Cardiac fibroblast (primary cell): ENCODE results near the gene DEGS1.
A peak's percentile ranks its signal among the peaks of the same experiment; 100 is the strongest.

Experiments
- DNase-seq, 2 donors: peaks; one replicate each; pipeline versions ENCODE4 v3.0.0 to v3.0.0-alpha.2; 2010; ENCODE audit warnings: low read depth in 2 of 2
- H3K4me3 ChIP-seq, 2 donors: replicated peaks in 1 of 2; 1 replicate in 1 of 2; 2 replicates in 1 of 2; pipeline ENCODE4 v1.5.1; 2011; ENCODE audit warnings: low read depth in 2 of 2, low read length in 2 of 2, mild to moderate bottlenecking in 2 of 2, moderate library complexity in 1 of 2
- TF ChIP-seq, protein P1 (sequence below): IDR thresholded peaks from one replicate; pipeline ENCODE4 v1.5.1; 2011; ENCODE audit warnings: low read depth, mild to moderate bottlenecking, low read length, inconsistent platforms

DEGS1 gene

DNA sequence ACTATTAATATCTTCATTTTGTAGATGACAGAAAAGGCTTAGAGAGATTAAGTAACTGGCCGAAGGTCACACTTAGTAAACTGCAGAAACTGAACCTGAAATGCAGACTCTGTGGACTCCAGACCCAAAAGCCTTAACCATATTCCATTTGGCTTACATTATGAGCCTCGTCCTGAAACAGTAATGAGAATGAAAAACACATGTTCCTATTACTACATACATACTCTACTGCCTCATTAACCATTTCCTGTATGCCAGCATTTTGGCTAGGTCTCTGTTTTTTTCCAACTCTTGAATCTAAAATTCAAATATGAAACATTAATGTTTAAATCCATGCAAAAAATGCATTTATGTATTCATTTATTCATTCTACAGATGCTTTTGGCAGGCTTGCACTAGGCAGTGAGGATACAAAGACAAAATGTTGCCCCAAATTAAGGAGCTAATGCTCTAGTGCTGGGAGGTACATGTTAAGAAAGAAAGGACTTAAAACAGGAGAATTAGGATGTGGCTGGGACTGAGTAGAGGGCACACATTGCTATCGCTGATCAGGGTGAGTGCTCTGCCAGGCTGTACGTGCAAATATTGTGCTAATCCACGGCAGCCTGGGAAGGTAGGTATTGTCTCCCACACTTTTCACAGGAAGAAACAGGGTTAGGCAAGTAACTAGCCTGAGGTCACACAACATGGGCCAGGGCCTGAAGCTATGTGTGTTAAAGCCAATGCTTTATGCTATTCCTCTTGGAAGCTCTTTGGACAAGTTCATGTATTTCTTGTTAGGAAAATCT is 14.0 kb downstream of the DEGS1 start:
- no peak for DNase-seq
- no peak overlapping the region for H3K4me3 ChIP-seq
- TF ChIP-seq, protein P1, sequence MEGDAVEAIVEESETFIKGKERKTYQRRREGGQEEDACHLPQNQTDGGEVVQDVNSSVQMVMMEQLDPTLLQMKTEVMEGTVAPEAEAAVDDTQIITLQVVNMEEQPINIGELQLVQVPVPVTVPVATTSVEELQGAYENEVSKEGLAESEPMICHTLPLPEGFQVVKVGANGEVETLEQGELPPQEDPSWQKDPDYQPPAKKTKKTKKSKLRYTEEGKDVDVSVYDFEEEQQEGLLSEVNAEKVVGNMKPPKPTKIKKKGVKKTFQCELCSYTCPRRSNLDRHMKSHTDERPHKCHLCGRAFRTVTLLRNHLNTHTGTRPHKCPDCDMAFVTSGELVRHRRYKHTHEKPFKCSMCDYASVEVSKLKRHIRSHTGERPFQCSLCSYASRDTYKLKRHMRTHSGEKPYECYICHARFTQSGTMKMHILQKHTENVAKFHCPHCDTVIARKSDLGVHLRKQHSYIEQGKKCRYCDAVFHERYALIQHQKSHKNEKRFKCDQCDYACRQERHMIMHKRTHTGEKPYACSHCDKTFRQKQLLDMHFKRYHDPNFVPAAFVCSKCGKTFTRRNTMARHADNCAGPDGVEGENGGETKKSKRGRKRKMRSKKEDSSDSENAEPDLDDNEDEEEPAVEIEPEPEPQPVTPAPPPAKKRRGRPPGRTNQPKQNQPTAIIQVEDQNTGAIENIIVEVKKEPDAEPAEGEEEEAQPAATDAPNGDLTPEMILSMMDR = no peak

- TF ChIP-seq, protein P1 = no peak
- DNase-seq = no peak
- no peak overlapping the region for H3K4me3 ChIP-seq
Measured at GRCh38 chr1:224198572-224198971, 15.5 kb downstream of the DEGS1 start.

DNA sequence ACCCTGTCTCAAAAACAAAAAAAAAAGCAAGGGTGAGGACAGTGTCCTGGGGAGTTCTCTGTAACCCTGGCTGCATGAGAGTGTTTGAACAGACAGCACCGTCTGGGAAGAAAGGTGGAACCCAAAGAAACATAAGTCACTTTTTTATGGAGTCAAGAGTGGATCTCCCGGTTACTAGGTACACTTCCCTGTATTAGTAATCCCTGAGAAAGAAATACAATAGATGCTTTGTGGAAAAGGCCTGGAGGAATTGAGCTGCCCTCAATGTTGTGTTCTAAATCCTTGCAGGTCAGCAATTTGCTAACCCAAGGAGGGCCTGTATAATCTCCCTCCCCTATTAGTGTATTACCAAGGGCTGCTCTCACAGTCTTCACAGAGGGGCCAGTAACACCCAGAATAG is 16.6 kb downstream of the DEGS1 start:
- H3K4me3 ChIP-seq = no peak overlapping the region
- DNase-seq = no peak
- TF ChIP-seq, protein P1 = no peak

DNA sequence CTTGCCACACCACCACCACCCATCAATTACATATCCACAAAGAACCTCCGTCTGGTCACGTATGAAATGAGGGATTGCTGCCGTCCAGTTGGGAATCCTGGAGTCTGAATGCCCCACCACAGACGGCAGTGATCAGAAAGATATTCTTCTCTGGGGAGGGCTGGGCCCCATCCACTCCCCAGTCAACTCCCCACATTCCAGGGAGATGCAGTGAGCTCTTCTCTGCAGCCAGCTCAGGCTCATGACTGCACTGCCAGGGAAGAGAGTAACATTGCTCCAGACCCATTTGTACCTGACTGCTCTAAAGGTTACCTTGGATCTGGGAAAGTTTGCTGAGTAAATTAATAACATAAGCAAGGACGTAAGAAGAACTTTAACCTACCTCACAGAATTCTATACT is 18.3 kb downstream of the DEGS1 start:
- H3K4me3 ChIP-seq = no peak overlapping the region
- DNase-seq = no peak
- TF ChIP-seq, protein P1 = no peak

GRCh38 chr1:224201853-224202252 is 18.8 kb downstream of the DEGS1 start:
- no peak overlapping the region for H3K4me3 ChIP-seq
- TF ChIP-seq, protein P1 = no peak
- no peak for DNase-seq

DNA sequence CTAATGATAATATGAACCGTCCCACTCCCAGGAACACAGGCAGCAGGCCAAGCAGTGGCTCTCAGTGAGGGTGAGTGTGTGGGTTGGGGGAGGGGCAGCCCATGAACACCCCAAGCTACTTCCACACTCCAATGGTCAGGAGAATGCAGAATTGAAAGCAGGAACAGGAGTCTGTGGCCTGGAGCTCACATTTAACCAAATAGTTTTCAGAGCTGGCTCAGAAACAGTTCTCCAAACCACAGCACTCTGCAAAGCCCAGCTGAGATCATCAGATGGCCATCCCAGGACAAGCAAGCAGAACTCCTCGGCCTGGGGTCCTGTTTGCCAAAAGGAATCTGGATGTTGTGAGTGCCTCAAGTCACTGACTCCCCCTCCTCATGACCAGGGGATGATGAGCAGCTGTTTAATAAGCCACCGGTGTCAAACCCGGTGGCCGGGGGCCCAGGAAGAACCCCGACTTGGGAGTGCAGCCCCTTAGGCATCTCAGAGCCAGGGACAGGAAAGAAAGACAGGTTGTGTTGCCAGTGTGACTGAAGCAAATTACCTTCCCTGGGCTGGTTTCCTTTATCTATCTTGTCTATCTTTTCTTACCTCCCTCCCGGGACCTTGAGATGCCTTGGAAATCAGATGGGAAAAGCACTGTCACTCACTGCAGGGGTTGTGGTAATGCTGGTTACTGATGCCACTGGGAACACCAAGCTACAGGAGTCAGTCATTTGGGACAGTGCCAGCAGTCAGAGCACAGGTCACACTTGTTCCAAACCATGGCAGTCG is 20.4 kb downstream of the DEGS1 start:
- DNase-seq = peak; percentile 32 to 55
- no peak overlapping the region for H3K4me3 ChIP-seq
- TF ChIP-seq, protein P1 = no peak
